Activated naive CD8-positive, alpha-beta T cell treated with anti-CD3 and anti-CD28 coated beads, Interleukin-2, amount 50 U/mL, for 24 hours (primary cell): ENCODE results near the gene TBL1X.
A peak's percentile ranks its signal among the peaks of the same experiment; 100 is the strongest.

ENCODE experiments used
- ATAC-seq: fragments of 150-1000 bp; cut with Tn5 transposase; one replicate; pipeline ENCODE4 v1.10.0; 2021
- DNase-seq: peaks from one replicate; pipeline ENCODE4 v3.0.0; 2021
- H3K27ac Mint-ChIP-seq: one replicate; pipeline ENCODE4 v1.8.0; 2021; ENCODE audit warnings: mild to moderate bottlenecking, mixed read lengths
- H3K27me3 Mint-ChIP-seq: one replicate; pipeline ENCODE4 v1.8.0; 2021; ENCODE audit warnings: mixed read lengths
- H3K36me3 Mint-ChIP-seq: one replicate; pipeline ENCODE4 v1.8.0; 2021; ENCODE audit warnings: low read depth, mixed read lengths
- H3K4me1 Mint-ChIP-seq: one replicate; pipeline ENCODE4 v1.8.0; 2021; ENCODE audit warnings: mixed read lengths
- H3K4me3 Mint-ChIP-seq: one replicate; pipeline ENCODE4 v1.8.0; 2021; ENCODE audit warnings: mild to moderate bottlenecking, moderate library complexity, mixed read lengths
- H3K9me3 Mint-ChIP-seq: one replicate; pipeline ENCODE4 v1.8.0; 2021; ENCODE audit warnings: mixed read lengths

The TBL1X gene

DNA sequence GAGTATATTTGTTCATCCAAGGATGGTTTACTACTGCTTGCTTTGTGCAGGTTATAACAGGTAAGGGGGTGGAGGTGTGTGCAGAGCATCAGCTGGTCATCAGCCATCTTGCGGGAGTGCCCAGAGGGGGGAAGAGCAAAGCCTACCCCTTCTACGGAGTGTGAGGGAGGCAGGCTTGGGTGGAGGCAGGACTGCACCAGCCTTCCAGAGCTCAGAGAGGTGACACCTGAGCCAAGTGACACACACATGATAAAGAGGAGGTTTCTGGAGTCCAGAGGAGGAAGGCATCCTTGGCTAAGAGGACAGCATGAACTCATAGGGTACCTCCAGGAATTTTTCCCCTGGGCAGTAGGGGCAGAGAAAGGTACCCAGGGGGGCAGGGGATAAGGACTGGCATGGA is 126.6 kb downstream of the TBL1X start:
- Mint-ChIP-seq H3K27me3 (no peaks in the 10 kb centered on the region), H3K27ac (no peak overlapping the region), H3K36me3 (peaks cover 11% of the 10 kb centered on the region), H3K4me3 (no peak overlapping the region), H3K9me3 (peaks cover 3% of the 10 kb centered on the region), H3K4me1 (peaks cover 2% of the 10 kb centered on the region)
- DNase-seq (no peak), ATAC-seq (no peak)

DNA sequence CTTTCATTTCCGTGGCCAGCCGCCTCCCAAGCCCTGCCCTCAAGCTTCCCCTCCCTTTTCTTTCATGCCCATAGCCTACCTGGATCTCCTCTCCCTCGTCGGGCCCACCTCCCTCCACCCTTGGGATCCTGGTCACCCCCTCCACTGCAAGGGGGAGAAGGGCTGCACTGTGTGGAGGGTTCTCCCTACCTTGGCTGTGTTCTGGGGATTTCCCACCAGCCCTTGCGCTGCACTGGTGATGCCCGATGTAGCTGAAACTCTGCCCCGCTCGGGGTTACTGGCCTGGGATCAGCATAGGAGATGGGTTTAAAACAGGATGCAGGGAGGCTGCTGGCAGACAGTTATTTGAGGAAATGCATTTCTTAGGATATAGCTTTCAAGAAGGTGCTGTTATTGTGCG is 128.9 kb downstream of the TBL1X start:
- no peaks in the 10 kb centered on the region for H3K4me1 Mint-ChIP-seq
- no peak for DNase-seq
- peaks cover 3% of the 10 kb centered on the region for H3K9me3 Mint-ChIP-seq
- H3K27me3 Mint-ChIP-seq = no peaks in the 10 kb centered on the region
- ATAC-seq = no peak
- H3K4me3 Mint-ChIP-seq = no peak overlapping the region
- H3K36me3 Mint-ChIP-seq = peaks cover 11% of the 10 kb centered on the region
- no peak overlapping the region for H3K27ac Mint-ChIP-seq

DNA sequence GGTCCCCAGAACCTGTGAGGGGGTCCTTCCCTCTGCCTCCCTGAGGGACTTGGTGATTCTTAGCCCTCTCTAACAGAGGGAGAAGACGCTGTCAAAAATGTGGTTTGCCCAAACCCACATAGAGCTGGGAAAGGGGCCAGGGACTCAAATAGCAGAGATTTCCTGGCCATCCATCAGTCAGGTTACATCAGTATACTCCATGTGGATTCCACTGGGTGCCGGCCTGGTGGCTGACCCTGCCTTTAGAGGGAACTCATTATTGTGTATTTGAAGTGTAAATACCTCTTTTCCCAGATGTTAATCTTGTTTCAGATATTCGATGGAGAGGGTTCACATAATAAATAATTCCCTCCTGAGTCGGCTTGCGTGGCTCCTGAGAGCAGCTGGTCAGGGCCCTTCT is 130.3 kb downstream of the TBL1X start:
- no peaks in the 10 kb centered on the region for H3K4me1 Mint-ChIP-seq
- H3K4me3 Mint-ChIP-seq = no peak overlapping the region
- H3K27ac Mint-ChIP-seq = no peak overlapping the region
- peaks cover 3% of the 10 kb centered on the region for H3K9me3 Mint-ChIP-seq
- DNase-seq (no peak), ATAC-seq (no peak)
- H3K27me3 Mint-ChIP-seq = no peaks in the 10 kb centered on the region
- peaks cover 9% of the 10 kb centered on the region for H3K36me3 Mint-ChIP-seq

DNA sequence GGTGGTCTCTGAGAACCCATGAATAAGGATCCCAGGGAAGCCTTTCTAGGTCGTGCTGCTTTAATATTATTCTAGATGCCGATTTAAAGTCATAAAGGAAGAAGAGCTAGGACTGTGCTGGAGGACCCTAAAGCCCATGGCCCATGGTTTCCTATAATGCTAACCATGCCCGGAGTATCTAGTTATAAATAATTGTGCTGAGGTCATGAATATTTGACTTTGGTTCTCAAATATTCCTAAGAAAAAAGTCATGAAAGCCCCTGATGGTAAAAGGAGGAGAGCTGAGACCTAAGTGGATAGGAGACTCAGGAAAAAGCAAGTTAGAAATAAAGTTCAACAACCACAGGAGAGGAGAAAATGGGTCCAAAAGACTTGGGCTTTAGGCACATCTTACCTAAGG is 132.0 kb downstream of the TBL1X start:
- Mint-ChIP-seq H3K9me3 (peaks cover 3% of the 10 kb centered on the region), H3K4me1 (no peaks in the 10 kb centered on the region), H3K36me3 (peaks cover 3% of the 10 kb centered on the region), H3K4me3 (no peak overlapping the region), H3K27ac (no peak overlapping the region), H3K27me3 (no peaks in the 10 kb centered on the region)
- ATAC-seq (no peak), DNase-seq (no peak)

DNA sequence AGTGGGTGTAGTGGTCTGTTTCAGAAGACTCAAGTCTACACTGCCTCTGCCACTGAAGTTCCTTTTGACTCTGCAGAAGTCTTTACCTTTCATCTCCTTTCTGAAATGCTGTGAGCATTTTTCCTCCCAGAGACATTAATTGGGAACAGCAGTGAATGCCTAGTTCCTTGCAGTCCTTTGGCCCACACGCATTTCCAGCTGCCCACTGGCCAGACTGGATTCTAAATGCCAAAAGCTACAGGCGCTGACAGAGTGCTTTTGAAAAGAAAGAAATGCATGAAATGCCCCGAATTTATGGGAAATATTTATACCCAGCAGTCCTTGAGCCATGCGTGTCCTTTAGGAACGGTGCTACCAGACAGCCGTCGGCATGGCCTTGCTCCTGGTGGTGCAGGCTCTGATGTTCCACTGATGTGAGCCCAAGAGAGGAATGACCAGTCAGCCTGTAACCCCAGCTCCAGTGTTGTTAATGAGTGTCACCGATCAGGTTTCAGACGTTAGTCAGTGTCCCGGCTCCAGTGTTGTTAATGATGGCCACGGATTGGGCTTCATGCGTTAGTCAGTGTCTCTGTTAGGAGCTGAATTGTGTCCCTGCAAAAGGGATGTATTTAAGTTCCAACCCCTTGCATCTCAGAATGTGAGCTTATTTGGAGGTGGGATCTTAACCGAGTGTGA is 132.6 kb downstream of the TBL1X start:
- H3K27ac Mint-ChIP-seq = no peak overlapping the region
- H3K4me3 Mint-ChIP-seq = no peak overlapping the region
- H3K27me3 Mint-ChIP-seq = no peaks in the 10 kb centered on the region

DNA sequence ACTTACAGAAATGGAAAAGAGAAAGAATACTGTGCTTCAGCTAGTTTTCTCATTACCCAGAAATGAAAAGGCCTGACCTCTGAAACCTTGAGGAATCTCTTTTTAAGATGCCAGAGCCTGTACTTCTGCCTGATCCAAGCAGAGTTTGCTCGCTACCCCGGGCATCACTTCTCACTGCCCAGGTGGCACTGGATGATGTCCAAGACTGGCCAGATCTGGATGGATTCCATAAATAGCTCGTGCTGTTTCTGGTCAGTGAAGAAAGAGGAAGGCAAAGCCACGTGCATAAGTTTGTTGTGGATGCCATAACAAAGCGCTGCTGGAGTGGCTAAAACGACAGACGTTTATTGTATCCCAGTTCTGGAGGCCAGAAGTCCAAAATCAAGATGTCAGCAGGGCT is 133.5 kb downstream of the TBL1X start:
- H3K36me3 Mint-ChIP-seq = no peaks in the 10 kb centered on the region
- DNase-seq = no peak
- H3K27me3 Mint-ChIP-seq = no peaks in the 10 kb centered on the region
- no peak for ATAC-seq
- no peaks in the 10 kb centered on the region for H3K9me3 Mint-ChIP-seq
- H3K27ac Mint-ChIP-seq = no peak overlapping the region
- no peak overlapping the region for H3K4me3 Mint-ChIP-seq
- no peaks in the 10 kb centered on the region for H3K4me1 Mint-ChIP-seq

More for the DNA sequence above, 132.6 kb downstream of the TBL1X start:
- Mint-ChIP-seq H3K36me3 (no peaks in the 10 kb centered on the region), H3K9me3 (no peaks in the 10 kb centered on the region), H3K4me1 (no peaks in the 10 kb centered on the region)
- DNase-seq (no peak), ATAC-seq (no peak)

DNA sequence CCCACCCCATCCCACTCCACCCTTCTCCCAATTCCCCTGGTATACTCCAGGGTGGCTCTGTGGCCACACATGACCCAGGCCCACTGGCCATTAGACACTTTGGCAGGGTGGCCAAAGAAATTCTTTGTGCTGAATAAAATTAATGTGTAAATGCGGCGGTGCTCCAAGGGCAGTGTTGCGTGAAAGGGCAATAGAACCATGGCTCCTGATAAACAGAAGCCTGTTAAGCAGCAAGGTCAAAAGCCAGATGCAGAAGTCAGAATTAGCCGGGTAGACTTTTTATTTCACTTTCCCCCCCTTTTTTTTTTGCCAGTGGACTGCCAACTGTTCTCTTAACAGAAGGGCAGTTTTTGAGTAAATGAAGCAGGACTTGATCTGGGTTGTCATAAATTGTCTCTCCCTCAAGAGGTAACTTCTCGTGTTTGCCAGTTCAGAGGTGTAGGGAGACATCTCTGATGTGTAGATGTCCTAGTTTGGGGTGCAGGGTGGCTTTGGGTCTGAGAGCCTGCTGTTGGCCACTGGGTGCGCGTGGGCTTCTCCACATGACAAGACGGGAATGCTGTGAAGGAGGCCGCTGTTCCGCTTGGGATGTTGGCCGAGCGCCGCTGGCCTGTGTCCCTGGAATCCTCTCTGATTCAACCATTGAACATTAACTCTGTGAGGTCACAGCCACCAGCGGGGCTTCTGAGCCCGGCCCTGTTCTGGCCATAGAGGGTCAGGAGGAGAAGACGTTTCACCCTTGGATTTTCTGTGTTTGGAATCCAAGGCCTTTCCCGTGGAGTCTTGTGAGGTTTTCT is 139.5 kb downstream of the TBL1X start:
- Mint-ChIP-seq H3K36me3 (peaks cover 7% of the 10 kb centered on the region), H3K27me3 (no peaks in the 10 kb centered on the region), H3K4me1 (peaks cover under 1% of the 10 kb centered on the region), H3K4me3 (no peak overlapping the region), H3K27ac (no peak overlapping the region), H3K9me3 (no peaks in the 10 kb centered on the region)
- ATAC-seq = no peak
- DNase-seq = no peak

DNA sequence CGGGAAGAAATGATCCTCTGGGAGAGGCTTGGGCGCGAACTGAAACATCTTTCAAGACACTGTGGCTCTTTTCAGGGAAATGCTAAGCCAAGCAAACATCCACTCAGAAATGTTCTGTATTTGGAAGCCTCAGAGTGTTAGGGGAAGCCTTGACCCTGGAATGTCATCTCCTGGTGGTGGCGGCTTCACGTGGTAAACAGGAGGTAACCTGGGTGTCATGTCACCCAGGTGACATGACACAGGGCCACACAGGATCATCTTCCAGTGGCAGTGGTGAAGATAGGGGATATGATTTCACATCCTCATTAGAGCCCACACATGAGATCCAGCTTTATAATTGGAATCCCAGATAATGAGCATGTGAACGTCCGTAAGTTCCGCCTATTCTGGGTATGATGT is 140.0 kb downstream of the TBL1X start:
- Mint-ChIP-seq H3K4me3 (no peak overlapping the region), H3K27ac (no peak overlapping the region), H3K36me3 (peaks cover 7% of the 10 kb centered on the region), H3K4me1 (peaks cover 4% of the 10 kb centered on the region), H3K9me3 (no peaks in the 10 kb centered on the region), H3K27me3 (no peaks in the 10 kb centered on the region)
- no peak for DNase-seq
- ATAC-seq = no peak

DNA sequence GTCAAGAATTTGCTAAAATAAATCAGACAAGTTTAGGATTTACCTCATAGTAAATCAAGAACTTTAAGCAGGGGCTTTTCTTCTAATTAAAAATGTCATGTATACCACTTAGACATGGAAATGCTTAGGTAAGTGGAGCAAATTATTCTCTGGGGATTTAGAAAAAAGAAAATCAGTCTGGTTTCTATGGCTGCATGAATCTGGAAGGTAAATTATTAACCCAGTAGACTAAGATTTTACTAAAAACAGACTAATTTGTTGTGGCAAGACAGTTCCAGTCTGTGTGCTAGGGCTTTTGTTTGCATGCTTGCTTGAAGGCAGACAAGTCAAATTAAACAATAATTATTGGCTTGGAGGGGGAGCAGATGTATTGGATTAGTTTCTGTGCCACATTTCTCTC is 140.6 kb downstream of the TBL1X start:
- H3K27me3 Mint-ChIP-seq = no peaks in the 10 kb centered on the region
- ATAC-seq = no peak
- no peak for DNase-seq
- peaks cover 7% of the 10 kb centered on the region for H3K4me1 Mint-ChIP-seq
- H3K9me3 Mint-ChIP-seq = no peaks in the 10 kb centered on the region
- no peak overlapping the region for H3K27ac Mint-ChIP-seq
- H3K36me3 Mint-ChIP-seq = peaks cover 7% of the 10 kb centered on the region
- no peak overlapping the region for H3K4me3 Mint-ChIP-seq

DNA sequence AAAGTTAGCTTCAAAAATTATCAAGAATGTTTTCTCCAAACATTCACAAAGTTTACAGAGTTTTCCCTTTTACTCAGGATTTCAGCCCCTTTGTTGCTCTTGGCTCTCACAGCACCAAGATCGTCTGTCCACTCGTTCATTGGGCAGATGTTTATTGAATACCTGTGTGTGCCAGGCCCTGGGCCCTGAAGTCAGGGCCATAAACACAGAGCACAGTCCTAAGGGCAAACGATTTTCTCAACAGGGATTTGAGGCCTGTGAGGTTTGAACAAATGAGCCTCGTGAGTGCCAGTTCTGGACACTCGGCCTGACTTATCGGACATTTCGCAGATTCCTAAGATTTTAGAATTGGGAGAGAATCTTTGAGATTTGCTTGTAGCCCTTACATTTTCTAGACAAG is 142.1 kb downstream of the TBL1X start:
- no peak for ATAC-seq
- no peak overlapping the region for H3K27ac Mint-ChIP-seq
- no peaks in the 10 kb centered on the region for H3K9me3 Mint-ChIP-seq
- peaks cover 7% of the 10 kb centered on the region for H3K36me3 Mint-ChIP-seq
- no peaks in the 10 kb centered on the region for H3K27me3 Mint-ChIP-seq
- H3K4me3 Mint-ChIP-seq = no peak overlapping the region
- H3K4me1 Mint-ChIP-seq = peaks cover 14% of the 10 kb centered on the region
- DNase-seq = no peak

DNA sequence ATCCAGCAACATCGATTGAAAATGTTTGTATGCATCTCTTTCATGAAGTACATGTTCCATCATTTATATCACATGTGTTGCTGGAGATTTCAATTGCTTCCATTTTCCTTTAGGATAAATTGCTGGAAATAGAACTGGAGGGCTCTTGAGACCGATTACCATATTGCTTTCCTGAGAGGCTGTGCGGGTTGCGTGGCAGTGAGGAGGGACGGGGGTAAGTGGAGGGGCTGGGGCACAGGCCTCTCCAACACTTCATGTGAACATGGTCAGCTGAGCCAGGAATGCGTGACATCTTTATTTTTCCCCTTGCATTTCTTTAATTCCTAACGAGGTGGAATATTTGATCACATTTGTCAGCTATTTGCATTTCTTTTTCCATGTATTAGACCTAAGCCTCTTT is 144.6 kb downstream of the TBL1X start:
- DNase-seq (no peak), ATAC-seq (no peak)
- peaks cover 2% of the 10 kb centered on the region for H3K36me3 Mint-ChIP-seq
- no peak overlapping the region for H3K27ac Mint-ChIP-seq
- peaks cover 14% of the 10 kb centered on the region for H3K4me1 Mint-ChIP-seq
- H3K4me3 Mint-ChIP-seq = no peak overlapping the region
- H3K9me3 Mint-ChIP-seq = no peaks in the 10 kb centered on the region
- H3K27me3 Mint-ChIP-seq = no peaks in the 10 kb centered on the region

DNA sequence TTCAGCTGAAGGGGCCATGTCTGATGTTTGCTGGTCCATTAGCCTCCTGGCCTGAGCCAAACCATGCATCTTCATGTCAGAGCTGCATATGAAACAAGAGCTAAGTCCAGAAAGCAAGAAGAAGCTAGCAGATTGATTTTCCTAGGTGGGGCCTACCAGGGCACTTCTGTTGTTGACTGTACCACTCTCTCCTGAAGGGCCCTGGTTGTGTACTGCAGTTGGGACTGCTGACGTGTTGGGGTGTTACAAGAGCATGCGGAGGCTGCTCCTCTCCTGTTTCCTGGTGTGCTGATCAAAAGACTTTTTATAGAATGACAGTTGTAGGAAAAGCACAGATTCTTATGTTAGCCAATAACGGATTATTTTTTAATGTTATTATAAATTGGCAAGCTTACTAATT is 145.1 kb downstream of the TBL1X start:
- Mint-ChIP-seq H3K27ac (no peak overlapping the region), H3K4me1 (peaks cover 14% of the 10 kb centered on the region), H3K9me3 (no peaks in the 10 kb centered on the region), H3K36me3 (peaks cover 2% of the 10 kb centered on the region), H3K27me3 (no peaks in the 10 kb centered on the region), H3K4me3 (no peak overlapping the region)
- DNase-seq (no peak), ATAC-seq (no peak)

DNA sequence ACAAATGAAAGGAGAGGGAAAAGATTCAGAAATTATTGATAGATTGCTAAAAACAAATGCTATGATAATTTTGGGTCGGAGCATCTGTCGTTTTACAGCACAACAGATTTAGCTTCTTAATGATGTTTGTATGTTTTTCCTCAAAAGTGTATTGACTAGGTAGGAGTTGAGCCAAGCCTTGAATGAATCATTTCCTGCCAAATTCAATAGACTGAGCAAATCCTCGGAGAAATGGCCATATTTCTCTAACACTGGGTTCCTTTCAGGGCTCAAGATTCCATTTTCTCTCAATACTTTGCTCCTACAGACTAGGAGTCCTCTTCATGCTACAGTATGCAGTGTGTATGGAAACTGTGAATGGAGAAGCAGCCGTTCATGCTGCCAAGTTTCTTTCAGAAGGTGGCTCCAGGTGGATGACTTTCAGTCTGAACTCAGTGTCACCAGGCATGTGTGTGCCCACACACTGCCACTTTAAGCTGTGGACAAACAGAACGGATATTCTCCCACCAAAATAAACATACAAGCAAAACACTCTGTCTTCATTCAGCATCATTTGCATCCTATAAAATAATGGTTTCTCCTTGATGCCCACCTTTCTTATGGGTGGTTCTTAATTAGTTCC is 146.0 kb downstream of the TBL1X start:
- Mint-ChIP-seq H3K27me3 (no peaks in the 10 kb centered on the region), H3K27ac (peak overlapping the region; percentile 4), H3K36me3 (peaks cover 2% of the 10 kb centered on the region), H3K4me1 (peaks cover 14% of the 10 kb centered on the region), H3K4me3 (no peak overlapping the region), H3K9me3 (no peaks in the 10 kb centered on the region)
- ATAC-seq = no peak
- DNase-seq = no peak

DNA sequence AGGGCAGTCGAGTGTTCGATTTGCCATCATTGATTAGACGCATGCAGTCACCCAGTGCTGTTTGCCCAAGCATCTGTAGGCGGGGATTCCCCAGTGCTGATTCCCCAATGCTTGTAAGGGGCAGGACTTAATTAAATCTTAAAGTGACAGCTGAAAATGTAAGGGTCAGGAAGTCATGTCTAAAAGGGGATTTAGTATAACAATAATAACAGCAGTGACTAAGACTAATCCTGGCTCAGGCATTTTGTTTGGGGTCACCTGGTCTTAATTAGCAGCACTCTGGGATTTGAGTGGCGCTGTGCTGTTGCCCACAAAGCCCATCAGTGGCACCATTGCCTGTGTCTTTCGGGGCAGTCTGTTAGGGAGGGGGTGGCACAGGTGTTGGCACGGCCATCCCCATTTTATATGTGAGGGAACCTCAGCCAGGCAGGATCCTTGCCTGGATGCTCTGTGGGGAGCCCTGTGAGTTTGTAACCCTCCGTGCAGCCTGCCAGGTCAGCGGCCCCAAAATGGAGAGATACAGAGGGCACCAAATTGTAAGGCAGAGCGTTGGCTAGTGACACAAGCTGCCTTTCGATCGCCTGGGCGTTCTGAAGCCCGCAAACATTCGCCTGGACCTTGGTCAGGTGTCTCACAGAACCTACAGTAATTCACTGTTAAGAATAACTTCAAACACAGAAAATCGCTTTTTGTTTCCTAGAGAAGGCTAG is 146.7 kb downstream of the TBL1X start:
- H3K36me3 Mint-ChIP-seq = peaks cover 2% of the 10 kb centered on the region
- no peaks in the 10 kb centered on the region for H3K9me3 Mint-ChIP-seq
- no peaks in the 10 kb centered on the region for H3K27me3 Mint-ChIP-seq
- H3K27ac Mint-ChIP-seq = peak overlapping the region; percentile 4
- ATAC-seq = no peak
- DNase-seq = no peak
- peaks cover 14% of the 10 kb centered on the region for H3K4me1 Mint-ChIP-seq
- H3K4me3 Mint-ChIP-seq = no peak overlapping the region

DNA sequence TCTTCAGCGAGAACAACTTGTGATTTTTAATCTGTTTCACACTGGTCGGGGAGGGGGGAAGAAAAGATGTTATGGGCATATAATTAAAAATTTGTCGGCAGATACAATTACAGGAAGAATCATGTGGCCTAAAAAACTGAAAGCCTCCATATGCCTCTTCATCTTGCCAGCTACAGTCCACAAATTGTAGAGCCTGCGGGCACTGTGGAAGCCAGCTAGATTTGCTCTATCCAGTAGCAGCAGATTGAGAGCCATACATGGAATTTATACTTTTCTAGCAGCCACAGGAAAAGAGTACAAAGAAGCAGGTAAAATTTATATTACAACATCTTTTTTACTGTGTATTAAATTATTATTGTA is 147.3 kb downstream of the TBL1X start:
- no peak for ATAC-seq
- no peak for DNase-seq
- no peaks in the 10 kb centered on the region for H3K27me3 Mint-ChIP-seq
- H3K27ac Mint-ChIP-seq = no peak overlapping the region
- H3K36me3 Mint-ChIP-seq = peaks cover 2% of the 10 kb centered on the region
- no peaks in the 10 kb centered on the region for H3K9me3 Mint-ChIP-seq
- H3K4me3 Mint-ChIP-seq = no peak overlapping the region
- H3K4me1 Mint-ChIP-seq = peaks cover 14% of the 10 kb centered on the region
